Upper lobe of right lung (tissue), 1 donor: ENCODE results near the gene S1PR3. TPM values are rescaled to one million over a fixed set of nuclear protein-coding genes. Genes with fewer than 3 reads are reported as not detected.

Source experiments
- ATAC-seq: fragments of 200-7000 bp; cut with Tn5 transposase; one replicate; pipeline ENCODE4 v1.9.1; 2020; ENCODE audit warnings: mild to moderate bottlenecking, moderate library complexity
- DNase-seq: peaks from one replicate; pipeline ENCODE4 v3.0.0-alpha.2; 2020
- H3K27ac ChIP-seq: fragments of 200-600 bp; one replicate; pipeline ENCODE4 v1.8.0; 2022
- H3K27me3 ChIP-seq: fragments of 200-600 bp; one replicate; pipeline ENCODE4 v1.8.0; 2022; ENCODE audit warnings: mild to moderate bottlenecking
- H3K36me3 ChIP-seq: fragments of 200-600 bp; one replicate; pipeline ENCODE4 v1.8.0; 2022
- H3K4me1 ChIP-seq: fragments of 200-600 bp; one replicate; pipeline ENCODE4 v1.8.0; 2022
- H3K4me3 ChIP-seq: fragments of 200-600 bp; one replicate; pipeline ENCODE4 v1.8.0; 2022; ENCODE audit warnings: mild to moderate bottlenecking
- H3K9me3 ChIP-seq: fragments of 200-600 bp; one replicate; pipeline ENCODE4 v1.8.0; 2022
- CTCF ChIP-seq: fragments of 200-600 bp; IDR thresholded peaks from one replicate; pipeline ENCODE4 v1.8.0; 2022; ENCODE audit warnings: antibody characterized with exemption
- intact Hi-C: fragments of 100-400 bp; cut with DNase I; formaldehyde crosslinking; loops from one replicate; pipeline ENCODE4 v1.11.0; 2022
- total RNA-seq: library from RNA; stranded (reverse); fragmentation: NEBNext Ultra II Directional; extraction: Animal tissue kit (Norgen Biotek cat#: 25700); gene quantifications from one replicate; pipeline ENCODE4 v1.2.1, GENCODE V29; 2021
- donor health status: DM: no; HTN: yes; CAD: no; lungs with severe emphysema.

Gene S1PR3
- total RNA-seq, 1 donor from 2014 or later, result 10.2 TPM

GRCh38 chr9:89020754-89021153, 29.5 kb downstream of the S1PR3 start:
- Histone ChIP-seq H3K27ac (peak overlapping the region; percentile 77), H3K4me1 (peaks cover 27% of the 10 kb centered on the region), H3K4me3 (no peak overlapping the region), H3K27me3 (no peaks in the 10 kb centered on the region), H3K9me3 (no peaks in the 10 kb centered on the region), H3K36me3 (no peaks in the 10 kb centered on the region)
- no peak for ATAC-seq
- DNase-seq, result no peak
- intact Hi-C loops, result no loop called here
- TF ChIP-seq CTCF, result no peak

- no peaks in the 10 kb centered on the region for H3K36me3 ChIP-seq
- H3K4me1 ChIP-seq, result peaks cover 27% of the 10 kb centered on the region
- no peaks in the 10 kb centered on the region for H3K9me3 ChIP-seq
- H3K27ac ChIP-seq, result peak overlapping the region; percentile 77
- H3K4me3 ChIP-seq, result no peak overlapping the region
- ATAC-seq (peak; percentile 43), DNase-seq (no peak)
- no peak for TF ChIP-seq CTCF
- intact Hi-C loops, result no loop called here
- no peaks in the 10 kb centered on the region for H3K27me3 ChIP-seq
These were observed 30.0 kb downstream of the S1PR3 start for GRCh38 chr9:89021154-89021803.

GRCh38 chr9:89022001-89022759, 30.9 kb downstream of the S1PR3 start:
- H3K4me1 ChIP-seq, result peaks cover 31% of the 10 kb centered on the region
- H3K36me3 ChIP-seq, result no peaks in the 10 kb centered on the region
- no peak overlapping the region for H3K4me3 ChIP-seq
- peak overlapping the region; percentile 77 for H3K27ac ChIP-seq
- ATAC-seq (peak; percentile 93), DNase-seq (peak; percentile 90)
- H3K27me3 ChIP-seq, result no peaks in the 10 kb centered on the region
- no peaks in the 10 kb centered on the region for H3K9me3 ChIP-seq
- no peak for TF ChIP-seq CTCF
- intact Hi-C loops, result no loop called here

GRCh38 chr9:89022902-89023301, 31.6 kb downstream of the S1PR3 start:
- peaks cover 31% of the 10 kb centered on the region for H3K4me1 ChIP-seq
- no peaks in the 10 kb centered on the region for H3K9me3 ChIP-seq
- intact Hi-C loops, result no loop called here
- DNase-seq (no peak), ATAC-seq (peak; percentile 27)
- peak overlapping the region; percentile 77 for H3K27ac ChIP-seq
- no peak overlapping the region for H3K4me3 ChIP-seq
- no peaks in the 10 kb centered on the region for H3K27me3 ChIP-seq
- TF ChIP-seq CTCF, result no peak
- H3K36me3 ChIP-seq, result no peaks in the 10 kb centered on the region

- no peak for DNase-seq
- Histone ChIP-seq H3K9me3 (no peaks in the 10 kb centered on the region), H3K27me3 (no peaks in the 10 kb centered on the region), H3K36me3 (no peaks in the 10 kb centered on the region), H3K4me1 (peaks cover 31% of the 10 kb centered on the region), H3K27ac (peak overlapping the region; percentile 77), H3K4me3 (no peak overlapping the region)
- intact Hi-C loops, result no loop called here
- no peak for TF ChIP-seq CTCF
- no peak for ATAC-seq
These were observed 32.5 kb downstream of the S1PR3 start for GRCh38 chr9:89023740-89024139.
